DND-41 (cell line): ENCODE data around the gene PTPRR.

Source experiments
- ATAC-seq: fragments of 200-7000 bp; cut with Tn5 transposase; 3 replicates; pipeline ENCODE4 v1.9.1; 2021; ENCODE audit warnings: low read depth; ENCODE audit not compliant: insufficient read depth
- DNase-seq: peaks from one replicate; pipeline ENCODE4 v3.0.0-alpha.2; 2020
- H2AFZ ChIP-seq: 2 replicates; pipeline ENCODE4 v1.6.0; 2012; ENCODE audit warnings: low read depth, low read length
- H3K27ac ChIP-seq: 2 replicates; pipeline ENCODE4 v1.5.1; 2012; ENCODE audit warnings: low read length, inconsistent platforms
- H3K27me3 ChIP-seq: fragments of 200-600 bp; sonication (generic); 2 replicates; pipeline ENCODE4 v1.6.0; 2012; ENCODE audit warnings: low read length, mild to moderate bottlenecking, inconsistent platforms; ENCODE audit not compliant: insufficient read depth, poor library complexity
- H3K36me3 ChIP-seq: 2 replicates; pipeline ENCODE4 v1.5.1; 2012; ENCODE audit warnings: low read length, inconsistent platforms; ENCODE audit not compliant: insufficient read depth
- H3K4me1 ChIP-seq: 2 replicates; pipeline ENCODE4 v1.5.1; 2012; ENCODE audit warnings: mild to moderate bottlenecking, low read length; ENCODE audit not compliant: insufficient read depth
- H3K4me2 ChIP-seq: 2 replicates; pipeline ENCODE4 v1.6.0; 2012; ENCODE audit warnings: mild to moderate bottlenecking, moderate library complexity, low read length, inconsistent platforms; ENCODE audit not compliant: insufficient read depth
- H3K4me3 ChIP-seq, 2 experiments: fragments of 200-600 bp in 1 of 2; shearing (Covaris generic) in 1 of 2; 2 replicates each; pipeline ENCODE4 v1.5.1; 2012 to 2016; ENCODE audit warnings: inconsistent platforms in 2 of 2, low read length in 2 of 2, mild to moderate bottlenecking in 2 of 2, low read depth in 1 of 2, moderate library complexity in 1 of 2
- H3K79me2 ChIP-seq: 2 replicates; pipeline ENCODE4 v1.6.0; 2012; ENCODE audit warnings: low read length, inconsistent platforms; ENCODE audit not compliant: insufficient read depth
- H3K9ac ChIP-seq: 2 replicates; pipeline ENCODE4 v1.6.0; 2012; ENCODE audit warnings: low read depth, mild to moderate bottlenecking, inconsistent platforms, low read length, moderate library complexity
- H3K9me3 ChIP-seq: 2 replicates; pipeline ENCODE4 v1.5.1; 2012; ENCODE audit warnings: low read length, moderate library complexity, mild to moderate bottlenecking, inconsistent platforms; ENCODE audit not compliant: insufficient read depth, severe bottlenecking
- H4K20me1 ChIP-seq: 2 replicates; pipeline ENCODE4 v1.6.0; 2012; ENCODE audit warnings: low read length; ENCODE audit not compliant: insufficient read depth
- EZH2 ChIP-seq: IDR thresholded peaks from 3 replicates; pipeline ENCODE4 v1.6.1; 2012; ENCODE audit warnings: borderline replicate concordance, low read depth, mild to moderate bottlenecking, moderate library complexity, low read length, inconsistent platforms; ENCODE audit not compliant: severe bottlenecking
- TF ChIP-seq, protein P1 (sequence below): IDR thresholded peaks from 2 replicates; pipeline ENCODE4 v1.5.1; 2012; ENCODE audit warnings: borderline replicate concordance, low read length, moderate library complexity, mild to moderate bottlenecking; ENCODE audit not compliant: poor library complexity, severe bottlenecking; ENCODE audit errors: extremely low read depth

Gene PTPRR

DNA sequence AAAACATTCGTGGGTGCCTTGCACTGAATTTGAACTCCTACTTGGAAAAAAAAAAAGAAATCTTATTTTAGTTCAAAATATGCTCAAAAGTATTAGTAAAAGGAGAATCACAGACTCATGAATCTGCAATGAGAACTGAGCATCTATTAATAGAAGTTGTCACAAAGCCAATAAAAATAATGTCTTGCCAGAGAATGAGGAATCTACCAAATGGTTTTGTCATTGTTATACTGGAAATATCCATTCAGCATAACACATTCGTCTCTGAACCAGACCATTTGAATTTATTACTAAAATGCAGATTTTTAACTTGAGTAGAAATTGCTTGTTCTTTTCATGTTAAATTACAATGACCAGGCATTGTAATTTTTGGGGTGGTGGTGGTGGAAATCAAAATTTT is 271.7 kb downstream of the PTPRR start:
- no peak overlapping the region for H3K4me2 ChIP-seq
- no peak overlapping the region for H2AFZ ChIP-seq
- no peak for ATAC-seq
- no peak overlapping the region for H3K4me3 ChIP-seq
- no peak overlapping the region for H3K27ac ChIP-seq
- TF ChIP-seq EZH2: no peak
- TF ChIP-seq, protein P1, sequence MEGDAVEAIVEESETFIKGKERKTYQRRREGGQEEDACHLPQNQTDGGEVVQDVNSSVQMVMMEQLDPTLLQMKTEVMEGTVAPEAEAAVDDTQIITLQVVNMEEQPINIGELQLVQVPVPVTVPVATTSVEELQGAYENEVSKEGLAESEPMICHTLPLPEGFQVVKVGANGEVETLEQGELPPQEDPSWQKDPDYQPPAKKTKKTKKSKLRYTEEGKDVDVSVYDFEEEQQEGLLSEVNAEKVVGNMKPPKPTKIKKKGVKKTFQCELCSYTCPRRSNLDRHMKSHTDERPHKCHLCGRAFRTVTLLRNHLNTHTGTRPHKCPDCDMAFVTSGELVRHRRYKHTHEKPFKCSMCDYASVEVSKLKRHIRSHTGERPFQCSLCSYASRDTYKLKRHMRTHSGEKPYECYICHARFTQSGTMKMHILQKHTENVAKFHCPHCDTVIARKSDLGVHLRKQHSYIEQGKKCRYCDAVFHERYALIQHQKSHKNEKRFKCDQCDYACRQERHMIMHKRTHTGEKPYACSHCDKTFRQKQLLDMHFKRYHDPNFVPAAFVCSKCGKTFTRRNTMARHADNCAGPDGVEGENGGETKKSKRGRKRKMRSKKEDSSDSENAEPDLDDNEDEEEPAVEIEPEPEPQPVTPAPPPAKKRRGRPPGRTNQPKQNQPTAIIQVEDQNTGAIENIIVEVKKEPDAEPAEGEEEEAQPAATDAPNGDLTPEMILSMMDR: no peak
- no peaks in the 10 kb centered on the region for H3K4me1 ChIP-seq
- no peak for DNase-seq
- H3K9ac ChIP-seq: no peak overlapping the region
- H3K27me3 ChIP-seq: peaks cover 3% of the 10 kb centered on the region
- no peaks in the 10 kb centered on the region for H3K36me3 ChIP-seq
- H3K9me3 ChIP-seq: no peaks in the 10 kb centered on the region
- no peaks in the 10 kb centered on the region for H4K20me1 ChIP-seq
- no peaks in the 10 kb centered on the region for H3K79me2 ChIP-seq

DNA sequence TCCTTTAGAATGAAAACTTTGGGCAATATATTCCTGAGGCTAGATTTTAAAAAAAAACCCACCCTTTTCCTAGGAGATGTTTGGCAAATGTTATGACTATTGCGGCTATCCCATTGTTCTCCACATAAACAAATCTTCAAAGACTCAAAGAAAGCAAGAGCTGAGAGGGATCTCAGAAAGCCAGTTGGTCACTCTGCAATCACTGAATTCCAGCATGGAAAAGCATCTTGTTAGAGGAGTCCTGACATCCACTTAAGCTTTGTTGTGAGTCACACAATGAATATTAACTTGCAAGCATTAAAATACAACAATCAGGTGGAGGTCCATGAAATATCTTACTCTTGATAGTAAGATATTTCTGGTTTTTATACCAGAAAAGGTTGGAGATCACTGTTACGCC is 272.3 kb downstream of the PTPRR start:
- ATAC-seq (no peak), DNase-seq (no peak)
- TF ChIP-seq EZH2: no peak
- TF ChIP-seq, protein P1: no peak
- H3K4me3 ChIP-seq: no peak overlapping the region
- no peaks in the 10 kb centered on the region for H4K20me1 ChIP-seq
- no peaks in the 10 kb centered on the region for H3K9me3 ChIP-seq
- H3K36me3 ChIP-seq: no peaks in the 10 kb centered on the region
- H3K4me1 ChIP-seq: no peaks in the 10 kb centered on the region
- H3K4me2 ChIP-seq: no peak overlapping the region
- H3K27me3 ChIP-seq: peaks cover 2% of the 10 kb centered on the region
- H3K27ac ChIP-seq: no peak overlapping the region
- H3K9ac ChIP-seq: no peak overlapping the region
- H2AFZ ChIP-seq: no peak overlapping the region
- H3K79me2 ChIP-seq: no peaks in the 10 kb centered on the region

DNA sequence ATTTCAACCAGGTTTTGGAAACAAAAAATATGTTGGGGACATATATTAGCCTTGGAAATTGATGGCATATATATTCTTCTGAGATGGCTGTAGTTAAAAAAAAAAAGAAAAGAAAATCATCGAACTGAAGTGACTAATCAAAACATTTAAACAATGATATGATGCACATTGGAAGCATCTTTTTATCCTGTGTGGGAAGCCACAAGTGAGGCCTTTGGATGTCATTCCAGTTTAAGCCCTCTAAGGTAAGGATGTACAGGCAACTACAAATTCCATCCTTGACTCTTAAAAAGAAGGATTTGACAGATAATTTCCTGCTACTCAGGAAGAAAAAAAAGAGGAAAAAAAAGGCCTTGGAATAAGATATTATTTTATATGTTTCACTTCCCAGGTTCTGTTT is 273.7 kb downstream of the PTPRR start:
- H2AFZ ChIP-seq: no peak overlapping the region
- H3K27ac ChIP-seq: no peak overlapping the region

More for the DNA sequence above, 273.7 kb downstream of the PTPRR start:
- Histone ChIP-seq H3K79me2 (no peaks in the 10 kb centered on the region), H3K27me3 (no peaks in the 10 kb centered on the region), H4K20me1 (no peaks in the 10 kb centered on the region), H3K4me3 (no peak overlapping the region), H3K9ac (no peak overlapping the region), H3K36me3 (no peaks in the 10 kb centered on the region), H3K9me3 (no peaks in the 10 kb centered on the region), H3K4me1 (no peaks in the 10 kb centered on the region), H3K4me2 (no peak overlapping the region)
- TF ChIP-seq, protein P1: no peak
- TF ChIP-seq EZH2: no peak
- no peak for ATAC-seq
- no peak for DNase-seq
